Liver (tissue), 3 donors: ENCODE results near the gene CDH4.

Experiments used
- GABPA ChIP-seq, 2 donors: IDR thresholded peaks in 1 of 2; conservative IDR thresholded peaks in 1 of 2; 2 replicates each; pipeline ENCODE4 v1.6.1; 2016; ENCODE audit warnings: antibody characterized with exemption in 2 of 2, mild to moderate bottlenecking in 1 of 2, moderate library complexity in 1 of 2
- TF ChIP-seq, protein P1 (sequence below): fragments of 150-350 bp; IDR thresholded peaks from 2 replicates; pipeline ENCODE4 v1.5.1; 2017; ENCODE audit warnings: improper control_type of control experiment, low read depth, low read length; ENCODE audit not compliant: missing input control
- donor health status: healthy.
- donor health status: healthy.

DNA sequence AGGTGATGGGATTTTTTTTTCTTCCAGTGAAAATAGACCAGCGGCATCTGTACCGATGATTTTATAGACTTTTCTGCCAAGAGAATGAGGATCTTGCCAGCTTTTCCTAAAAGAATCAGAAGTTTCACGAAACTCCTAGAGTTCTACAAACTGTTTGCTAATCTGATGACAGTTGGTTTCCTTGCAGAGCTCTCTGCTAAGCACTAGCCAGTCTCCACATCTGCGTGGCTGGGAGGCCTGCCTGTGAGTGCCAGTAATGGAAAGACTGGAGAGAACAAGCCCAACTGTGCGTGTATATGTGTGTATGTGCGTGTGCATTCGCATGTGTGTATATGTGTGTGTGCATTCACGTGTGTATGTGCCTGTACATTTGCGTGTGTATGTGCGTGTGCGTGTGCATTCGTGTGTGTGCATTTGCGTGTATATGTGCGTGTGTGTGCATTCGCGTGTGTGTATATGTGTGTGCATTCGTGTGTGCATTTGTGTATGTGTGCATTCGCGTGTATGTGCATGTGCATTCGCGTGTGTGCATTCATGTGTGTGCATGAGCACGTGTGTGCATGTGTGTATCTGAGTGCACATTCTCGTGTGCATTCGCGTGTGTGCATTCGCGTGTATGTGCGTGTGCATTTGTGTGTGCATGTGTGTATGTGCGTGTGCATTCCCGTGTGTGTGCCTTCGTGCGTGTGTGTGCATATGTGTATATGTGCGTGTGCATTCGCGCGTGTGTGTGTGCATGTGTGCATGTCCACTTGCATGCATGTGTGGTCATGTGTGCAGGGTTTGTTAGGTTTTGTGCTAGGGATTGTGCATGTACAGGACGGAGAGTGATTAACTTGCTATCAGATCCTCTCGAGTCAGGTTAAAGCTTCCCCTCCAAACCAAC, 434.2 kb downstream of the CDH4 start:
- no peak for TF ChIP-seq GABPA (IDR thresholded peaks at IDR 0.05 in 1 of 2, conservative IDR thresholded peaks at IDR 0.05 in 1 of 2)
- TF ChIP-seq, protein P1, sequence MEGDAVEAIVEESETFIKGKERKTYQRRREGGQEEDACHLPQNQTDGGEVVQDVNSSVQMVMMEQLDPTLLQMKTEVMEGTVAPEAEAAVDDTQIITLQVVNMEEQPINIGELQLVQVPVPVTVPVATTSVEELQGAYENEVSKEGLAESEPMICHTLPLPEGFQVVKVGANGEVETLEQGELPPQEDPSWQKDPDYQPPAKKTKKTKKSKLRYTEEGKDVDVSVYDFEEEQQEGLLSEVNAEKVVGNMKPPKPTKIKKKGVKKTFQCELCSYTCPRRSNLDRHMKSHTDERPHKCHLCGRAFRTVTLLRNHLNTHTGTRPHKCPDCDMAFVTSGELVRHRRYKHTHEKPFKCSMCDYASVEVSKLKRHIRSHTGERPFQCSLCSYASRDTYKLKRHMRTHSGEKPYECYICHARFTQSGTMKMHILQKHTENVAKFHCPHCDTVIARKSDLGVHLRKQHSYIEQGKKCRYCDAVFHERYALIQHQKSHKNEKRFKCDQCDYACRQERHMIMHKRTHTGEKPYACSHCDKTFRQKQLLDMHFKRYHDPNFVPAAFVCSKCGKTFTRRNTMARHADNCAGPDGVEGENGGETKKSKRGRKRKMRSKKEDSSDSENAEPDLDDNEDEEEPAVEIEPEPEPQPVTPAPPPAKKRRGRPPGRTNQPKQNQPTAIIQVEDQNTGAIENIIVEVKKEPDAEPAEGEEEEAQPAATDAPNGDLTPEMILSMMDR, result no peak
